ENCODE results near the gene ZC3H4. TPM values are rescaled to one million over a fixed set of nuclear protein-coding genes. Genes with fewer than 3 reads are reported as not detected.

Gene ZC3H4
- total RNA-seq, 2 experiments from 2014 or later = 98.3 to 104 TPM

DNA sequence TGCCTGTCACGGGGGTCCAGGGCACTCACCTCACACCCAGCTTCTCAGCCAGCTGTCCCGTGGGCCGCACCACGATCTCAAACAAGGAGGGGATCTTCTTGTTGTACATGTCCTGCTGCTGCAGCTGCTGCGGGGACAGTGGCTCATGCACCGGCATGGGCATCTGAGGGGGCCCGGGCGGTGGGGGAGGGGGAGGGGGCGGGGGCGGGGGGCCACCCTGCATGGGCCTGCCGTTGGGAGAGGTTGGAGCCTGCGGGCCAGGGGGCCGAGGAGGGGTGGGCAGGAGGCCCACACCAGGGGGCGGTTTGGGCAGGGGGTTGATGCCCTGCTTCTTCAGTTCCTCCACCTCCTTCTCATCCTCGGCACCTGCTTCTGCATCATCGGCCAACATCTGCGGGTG, 41.3 kb downstream of the ZC3H4 start:
- POLR2A ChIA-PET = no interaction called here
- no peak overlapping the region for H3K4me3 Mint-ChIP-seq
- H3K36me3 Mint-ChIP-seq (ENCODE audit: low read depth) = peaks cover 66% of the 10 kb centered on the region
- H3K4me1 Mint-ChIP-seq = peaks cover 10% of the 10 kb centered on the region
- no peaks in the 10 kb centered on the region for H3K27me3 Mint-ChIP-seq
- no peak overlapping the region for H3K27ac Mint-ChIP-seq
- no peaks in the 10 kb centered on the region for H3K9me3 Mint-ChIP-seq
- CTCF ChIA-PET = no interaction called here
- DNase-seq = no peak

DNA sequence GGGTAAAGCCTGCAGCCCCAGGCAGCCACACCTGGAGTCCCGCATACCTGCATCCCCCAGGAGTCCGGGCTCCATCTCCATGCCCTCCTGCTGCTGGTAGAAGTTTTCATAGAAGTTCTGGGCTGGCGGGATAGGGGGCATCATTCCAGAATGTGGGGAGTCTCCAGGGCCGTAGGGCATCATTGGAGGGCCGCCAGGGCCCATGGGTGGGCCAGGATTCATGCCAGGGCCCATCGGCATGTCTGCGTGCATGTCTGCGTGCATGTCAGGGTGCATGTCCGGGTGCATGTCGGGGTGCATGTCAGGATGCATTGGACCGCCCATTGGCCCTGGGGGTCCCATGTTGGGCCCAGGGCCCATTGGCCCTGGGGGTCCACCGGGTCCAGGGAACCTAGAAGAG, 41.8 kb downstream of the ZC3H4 start:
- DNase-seq = no peak
- Mint-ChIP-seq H3K36me3 (ENCODE audit: low read depth) (peaks cover 62% of the 10 kb centered on the region), H3K27me3 (no peaks in the 10 kb centered on the region), H3K4me3 (no peak overlapping the region), H3K4me1 (peaks cover 10% of the 10 kb centered on the region), H3K27ac (no peak overlapping the region), H3K9me3 (no peaks in the 10 kb centered on the region)
- POLR2A ChIA-PET = no interaction called here
- CTCF ChIA-PET = no interaction called here

DNA sequence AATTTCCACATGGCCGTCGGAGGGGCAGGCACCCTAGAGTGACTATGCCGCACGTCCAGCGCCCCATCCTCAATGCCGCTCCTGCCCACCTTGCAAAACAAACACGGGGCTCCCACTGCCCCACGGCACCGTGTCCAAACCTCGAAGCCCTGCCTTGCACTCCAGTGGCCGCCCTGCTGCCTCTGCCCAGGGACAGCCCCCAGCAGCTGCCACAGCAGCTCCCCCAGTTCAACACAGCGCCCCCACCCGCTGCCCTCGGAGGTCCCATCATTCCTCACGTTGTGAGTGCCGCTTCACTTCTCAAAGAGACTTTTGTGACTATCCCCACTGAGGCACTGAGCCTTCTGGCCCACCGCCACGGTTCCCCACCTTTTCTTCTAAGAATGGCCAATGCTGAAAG, 42.8 kb downstream of the ZC3H4 start:
- ChIA-PET POLR2A (interaction anchor here (1.1 kb wide), 1 partner anchor 43 kb away, joined by 5 read pairs; the partner anchor contains the start of gene ZC3H4), CTCF (no interaction called here)
- Mint-ChIP-seq H3K4me3 (no peak overlapping the region), H3K27me3 (no peaks in the 10 kb centered on the region), H3K9me3 (no peaks in the 10 kb centered on the region), H3K4me1 (peaks cover 10% of the 10 kb centered on the region), H3K27ac (no peak overlapping the region), H3K36me3 (ENCODE audit: low read depth) (peaks cover 58% of the 10 kb centered on the region)
- DNase-seq = no peak

DNA sequence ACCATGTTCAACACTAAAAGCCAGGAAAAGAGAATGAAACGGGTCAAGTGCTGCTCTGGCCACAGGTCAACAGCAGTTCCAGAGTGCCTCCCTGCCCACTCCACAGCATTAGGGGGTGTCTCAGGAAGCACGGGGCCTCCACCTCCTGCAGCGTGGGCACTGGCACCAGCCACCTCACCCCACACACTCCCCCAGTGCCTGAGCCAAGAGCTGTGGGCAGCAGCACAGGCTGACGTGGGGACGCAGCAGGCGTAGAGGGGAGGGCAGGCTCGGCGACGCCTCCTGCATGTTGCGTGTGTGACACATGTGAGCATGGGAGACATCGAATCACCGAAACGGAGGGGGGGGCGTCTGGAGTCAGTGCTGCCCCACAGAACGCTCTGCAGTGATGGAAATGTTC, 43.8 kb downstream of the ZC3H4 start:
- peaks cover 56% of the 10 kb centered on the region for H3K36me3 Mint-ChIP-seq (ENCODE audit: low read depth)
- POLR2A ChIA-PET = interaction anchor here (1.1 kb wide), 1 partner anchor 44 kb away, joined by 5 read pairs; the partner anchor contains the start of gene ZC3H4

DNA sequence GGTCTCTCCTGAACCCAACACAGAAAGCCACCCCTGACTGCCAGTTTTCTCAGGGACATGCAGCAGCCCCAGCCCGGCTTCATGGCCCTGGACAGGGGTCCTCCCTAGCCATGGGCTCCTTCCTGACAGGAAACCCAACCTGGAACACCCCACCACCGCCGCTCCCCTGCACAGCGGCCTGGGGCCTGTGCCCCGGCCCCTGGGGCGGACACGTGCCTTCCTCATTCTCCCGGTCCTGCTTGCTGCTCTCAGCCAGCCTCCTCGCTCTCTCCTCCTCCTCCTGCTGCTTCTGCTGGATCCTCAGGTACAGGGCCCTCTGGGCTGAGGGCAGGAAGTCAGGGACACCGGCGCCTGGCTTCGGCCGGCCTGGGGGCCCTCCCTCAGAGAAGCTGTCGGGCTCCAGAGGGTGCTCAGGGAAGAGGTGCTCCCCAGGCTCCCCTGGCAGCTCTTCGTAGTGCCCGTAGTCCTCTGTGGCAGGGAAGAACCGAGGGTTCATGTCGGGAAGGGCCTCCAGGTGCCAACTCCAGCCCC, 44.6 kb downstream of the ZC3H4 start:
- CTCF ChIA-PET = no interaction called here
- no peak for DNase-seq
- peaks cover 60% of the 10 kb centered on the region for H3K36me3 Mint-ChIP-seq (ENCODE audit: low read depth)
- H3K4me1 Mint-ChIP-seq = peaks cover 1% of the 10 kb centered on the region
- POLR2A ChIA-PET = no interaction called here
- H3K27ac Mint-ChIP-seq = no peak overlapping the region
- H3K4me3 Mint-ChIP-seq = no peak overlapping the region
- H3K27me3 Mint-ChIP-seq = no peaks in the 10 kb centered on the region
- no peaks in the 10 kb centered on the region for H3K9me3 Mint-ChIP-seq

More for the DNA sequence above, 43.8 kb downstream of the ZC3H4 start:
- H3K4me1 Mint-ChIP-seq = peaks cover 4% of the 10 kb centered on the region
- no peaks in the 10 kb centered on the region for H3K27me3 Mint-ChIP-seq
- no peaks in the 10 kb centered on the region for H3K9me3 Mint-ChIP-seq
- no peak overlapping the region for H3K27ac Mint-ChIP-seq
- CTCF ChIA-PET = no interaction called here
- no peak for DNase-seq
- H3K4me3 Mint-ChIP-seq = no peak overlapping the region

DNA sequence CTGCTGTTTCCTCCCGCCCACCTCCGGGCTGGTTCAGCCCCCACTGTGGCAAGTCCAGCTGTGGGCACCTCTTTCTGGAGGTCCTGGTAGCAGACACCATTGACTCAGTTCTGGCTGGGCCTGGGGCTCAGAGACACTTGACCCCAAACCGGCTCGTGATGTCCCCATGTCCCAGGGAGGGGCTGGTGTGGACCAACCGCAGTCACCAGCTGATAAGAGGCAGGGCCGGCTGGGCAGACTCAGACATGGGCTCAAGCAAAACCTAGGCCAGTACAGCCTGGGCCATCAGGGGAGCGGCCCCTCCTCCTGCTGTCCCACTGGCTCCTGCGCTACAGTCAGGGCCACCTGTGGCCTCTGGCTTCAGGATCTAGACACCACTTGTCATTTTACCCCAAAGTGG, 45.3 kb downstream of the ZC3H4 start:
- no peak overlapping the region for H3K4me3 Mint-ChIP-seq
- no peaks in the 10 kb centered on the region for H3K9me3 Mint-ChIP-seq
- no peaks in the 10 kb centered on the region for H3K27me3 Mint-ChIP-seq
- H3K27ac Mint-ChIP-seq = no peak overlapping the region
- peaks cover 61% of the 10 kb centered on the region for H3K36me3 Mint-ChIP-seq (ENCODE audit: low read depth)
- ChIA-PET POLR2A (interaction anchor here (0.6 kb wide), 1 partner anchor 77 kb away, joined by 3 read pairs; no protein-coding TSS in a partner anchor), CTCF (no interaction called here)
- DNase-seq = no peak
- H3K4me1 Mint-ChIP-seq = peaks cover 1% of the 10 kb centered on the region

DNA sequence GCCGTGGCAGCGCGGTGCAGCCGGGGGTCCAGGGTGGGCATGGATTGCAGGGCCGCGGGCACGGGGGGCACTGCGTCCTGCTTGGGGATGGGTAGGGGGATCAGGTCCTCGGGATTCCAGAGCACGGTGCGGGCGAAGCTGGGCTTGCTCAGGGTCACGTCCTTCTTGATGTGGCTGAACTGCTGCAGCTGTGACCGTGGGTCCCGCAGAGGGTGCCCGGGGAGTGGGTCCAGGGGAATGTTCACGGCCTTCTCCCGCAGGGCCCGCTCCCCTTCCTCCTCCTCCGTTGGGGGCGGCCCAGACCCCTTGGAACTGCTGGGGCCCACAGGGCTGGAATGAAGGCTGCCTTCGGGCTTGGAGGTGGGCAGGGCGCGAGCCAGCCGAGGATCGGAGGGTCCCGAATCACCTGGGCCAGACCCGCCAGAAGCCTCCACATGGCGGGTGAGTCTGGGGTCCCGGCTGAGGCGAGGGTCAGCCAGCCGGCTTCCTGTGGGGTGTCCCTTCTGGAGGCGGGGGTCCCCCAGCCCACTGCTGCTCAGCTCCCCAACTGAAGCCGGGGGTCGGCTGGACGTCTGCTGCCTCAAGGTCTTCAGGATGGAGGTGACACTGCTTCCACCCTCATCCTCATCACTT, 46.2 kb downstream of the ZC3H4 start:
- ChIA-PET CTCF (no interaction called here), POLR2A (no interaction called here)
- Mint-ChIP-seq H3K9me3 (no peaks in the 10 kb centered on the region), H3K36me3 (ENCODE audit: low read depth) (peaks cover 56% of the 10 kb centered on the region), H3K27me3 (no peaks in the 10 kb centered on the region), H3K27ac (no peak overlapping the region), H3K4me3 (no peak overlapping the region), H3K4me1 (peaks cover 1% of the 10 kb centered on the region)
- DNase-seq = no peak

DNA sequence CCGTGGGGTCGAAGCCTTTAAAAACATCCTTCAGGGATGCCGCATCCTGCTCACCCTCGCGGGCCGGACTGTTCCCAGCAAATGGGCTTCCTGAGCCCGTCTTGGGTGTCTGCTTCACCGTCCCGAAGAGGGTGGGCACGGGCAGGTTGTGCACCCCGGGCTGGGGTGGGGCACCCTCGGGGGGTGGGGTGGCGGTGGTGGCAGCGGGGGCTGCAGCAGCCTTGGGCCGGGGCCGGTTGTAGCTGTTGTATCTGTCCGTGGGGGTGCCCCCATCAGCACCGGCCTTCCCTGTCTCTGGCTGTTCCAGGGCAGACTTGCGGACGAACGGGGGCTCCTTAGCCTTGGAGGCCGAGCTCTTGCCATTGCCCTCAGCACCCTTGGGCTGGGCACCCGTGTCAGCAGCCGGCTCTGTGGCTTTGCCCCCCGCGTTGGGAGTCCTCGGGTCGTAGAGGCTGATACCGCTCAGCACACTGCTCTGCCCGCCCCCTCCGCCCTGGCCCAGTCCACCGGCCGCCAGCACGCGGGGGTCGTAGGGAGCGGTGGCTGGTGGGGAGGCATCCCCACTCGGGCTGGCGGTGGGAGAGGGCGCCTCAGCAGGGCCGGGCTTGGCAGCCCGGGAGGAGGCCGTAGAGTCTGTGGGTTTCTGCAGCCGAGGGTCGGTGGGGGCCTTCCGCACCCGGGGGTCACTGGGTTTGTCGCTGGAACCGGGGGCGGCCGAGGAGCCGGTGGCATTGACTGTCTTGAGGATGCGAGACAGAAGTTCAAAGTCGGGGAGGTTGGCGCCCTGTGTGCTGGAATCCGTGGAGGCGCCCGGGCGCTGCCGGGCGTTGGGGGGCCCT, 47.0 kb downstream of the ZC3H4 start:
- H3K27ac Mint-ChIP-seq = no peak overlapping the region
- peaks cover 51% of the 10 kb centered on the region for H3K36me3 Mint-ChIP-seq (ENCODE audit: low read depth)
- no peak for DNase-seq
- ChIA-PET POLR2A (no interaction called here), CTCF (no interaction called here)
- no peaks in the 10 kb centered on the region for H3K27me3 Mint-ChIP-seq
- H3K9me3 Mint-ChIP-seq = no peaks in the 10 kb centered on the region
- no peak overlapping the region for H3K4me3 Mint-ChIP-seq
- H3K4me1 Mint-ChIP-seq = peaks cover 1% of the 10 kb centered on the region

DNA sequence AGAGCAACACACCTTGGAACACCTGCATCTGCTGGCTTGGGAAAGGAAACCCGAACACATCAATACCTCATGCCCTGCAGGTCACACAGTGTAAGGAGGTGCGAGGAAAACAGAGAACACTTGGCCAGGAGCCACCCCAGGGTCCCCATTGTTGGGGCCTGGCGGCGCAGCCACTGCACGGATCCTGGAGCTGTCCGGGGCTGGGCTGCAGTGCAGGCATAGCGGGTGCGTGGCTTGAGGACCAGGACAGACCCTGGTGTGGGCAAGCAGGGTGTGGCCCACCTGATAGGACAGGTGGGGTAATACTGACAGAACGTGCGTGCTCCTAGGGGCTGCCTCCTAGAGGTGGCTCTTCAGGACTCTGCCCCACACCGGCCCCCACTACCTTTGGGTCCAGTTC, 48.3 kb downstream of the ZC3H4 start:
- Mint-ChIP-seq H3K27ac (no peak overlapping the region), H3K27me3 (no peaks in the 10 kb centered on the region), H3K4me3 (no peak overlapping the region), H3K9me3 (no peaks in the 10 kb centered on the region), H3K4me1 (no peaks in the 10 kb centered on the region), H3K36me3 (ENCODE audit: low read depth) (peaks cover 37% of the 10 kb centered on the region)
- ChIA-PET CTCF (no interaction called here), POLR2A (no interaction called here)
- DNase-seq = no peak

DNA sequence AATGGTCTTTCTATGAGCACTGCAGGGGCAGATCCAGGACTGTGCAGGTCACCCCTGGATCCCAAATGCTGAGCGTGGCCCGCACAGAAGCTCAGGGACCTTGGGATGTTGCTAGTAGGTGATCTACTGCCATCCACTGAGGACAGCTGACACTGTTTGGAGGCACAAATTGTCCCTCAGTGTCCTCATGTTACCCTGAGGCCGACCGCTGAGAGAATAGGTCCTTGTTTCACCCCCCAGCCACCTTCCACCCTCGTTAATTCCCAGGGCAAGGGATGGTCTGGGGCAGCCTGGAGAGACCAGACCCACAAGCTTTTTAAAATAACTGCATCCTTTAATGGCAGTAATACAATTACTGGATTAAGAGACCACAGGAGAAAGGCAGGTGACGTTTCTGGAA, 49.7 kb downstream of the ZC3H4 start:
- Mint-ChIP-seq H3K4me3 (no peak overlapping the region), H3K4me1 (no peaks in the 10 kb centered on the region), H3K27ac (no peak overlapping the region), H3K36me3 (ENCODE audit: low read depth) (peaks cover 26% of the 10 kb centered on the region), H3K9me3 (no peaks in the 10 kb centered on the region), H3K27me3 (no peaks in the 10 kb centered on the region)
- ChIA-PET CTCF (no interaction called here), POLR2A (no interaction called here)
- DNase-seq = no peak

DNA sequence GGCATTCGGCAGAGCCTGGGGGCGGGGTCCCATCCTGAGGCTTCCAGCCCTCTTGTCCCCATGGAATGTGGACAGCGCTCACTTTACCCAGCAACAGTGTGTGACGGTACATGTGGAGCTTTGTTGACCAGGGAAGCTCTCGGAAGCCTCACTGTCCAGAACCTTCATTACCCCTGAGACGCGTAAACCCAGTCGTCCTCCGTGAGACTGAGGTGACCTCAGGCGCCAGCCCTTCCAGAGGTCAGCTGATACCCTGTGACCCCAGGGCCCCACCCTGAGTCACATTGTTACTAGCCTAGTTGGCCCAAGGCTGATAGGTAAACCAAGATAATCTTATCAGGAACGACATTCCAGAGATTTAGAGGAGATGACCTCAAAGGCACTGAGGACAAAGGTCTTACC, 55.0 kb downstream of the ZC3H4 start:
- Mint-ChIP-seq H3K36me3 (ENCODE audit: low read depth) (peaks cover 3% of the 10 kb centered on the region), H3K4me3 (no peak overlapping the region), H3K27me3 (peaks cover 9% of the 10 kb centered on the region), H3K9me3 (no peaks in the 10 kb centered on the region), H3K4me1 (no peaks in the 10 kb centered on the region), H3K27ac (no peak overlapping the region)
- CTCF ChIA-PET = interaction anchor here (0.6 to 1.4 kb wide), 3 partner anchors 24 to 143 kb away, joined by 3 to 4 read pairs (median 4); no protein-coding TSS in a partner anchor
- DNase-seq = no peak
- POLR2A ChIA-PET = interaction anchor here (0.6 to 0.7 kb wide), 2 partner anchors 11 to 53 kb away, joined by 3 read pairs; no protein-coding TSS in a partner anchor

DNA sequence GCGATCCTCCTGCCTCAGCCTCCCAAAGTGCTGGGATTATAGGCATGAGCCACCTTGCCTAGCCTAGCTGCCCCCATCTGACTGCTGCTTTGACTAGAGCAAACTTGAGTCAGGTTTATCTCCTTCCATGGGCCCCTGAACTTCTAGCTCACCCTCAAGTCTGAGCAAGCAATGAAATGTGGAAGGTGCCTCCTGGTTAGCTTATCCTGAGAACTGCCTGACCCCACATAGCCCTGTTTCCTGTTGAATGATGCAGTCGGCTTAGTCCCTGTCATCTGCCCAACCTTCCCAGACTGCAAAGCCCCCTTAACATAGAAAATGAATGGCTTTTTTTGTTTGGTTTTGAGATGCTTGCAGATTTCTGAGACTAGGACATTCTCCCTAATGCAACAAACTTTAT, 56.2 kb downstream of the ZC3H4 start:
- Mint-ChIP-seq H3K4me1 (no peaks in the 10 kb centered on the region), H3K9me3 (no peaks in the 10 kb centered on the region), H3K36me3 (ENCODE audit: low read depth) (no peaks in the 10 kb centered on the region), H3K27me3 (peaks cover 12% of the 10 kb centered on the region), H3K4me3 (no peak overlapping the region), H3K27ac (no peak overlapping the region)
- ChIA-PET CTCF (interaction anchor here (0.7 kb wide), 1 partner anchor 187 kb away, joined by 4 read pairs; no protein-coding TSS in a partner anchor), POLR2A (interaction anchor here (1.2 to 1.9 kb wide), 2 partner anchors 9 to 56 kb away, joined by 4 to 6 read pairs; partner anchors contain the start of genes TMEM160 and ZC3H4)
- DNase-seq = no peak

DNA sequence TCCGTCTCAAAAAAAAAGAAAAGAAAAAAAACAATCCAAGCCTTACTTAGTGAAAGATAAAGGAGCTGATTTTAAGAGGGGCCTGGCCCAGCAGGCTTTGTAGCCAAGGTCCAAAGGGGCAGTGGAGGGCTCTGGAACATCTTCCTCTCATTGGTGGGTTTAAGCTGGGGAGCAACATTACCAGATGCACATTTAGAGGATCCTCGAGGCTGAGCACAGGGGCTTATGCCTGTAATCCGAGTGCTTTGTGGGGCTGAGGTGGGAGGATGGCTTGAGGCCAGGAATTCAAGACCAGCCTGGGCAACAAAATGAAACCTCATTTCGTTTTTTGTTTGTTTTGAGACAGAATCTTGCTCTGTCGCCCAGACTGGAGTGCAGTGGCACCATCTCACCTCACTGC, 57.2 kb downstream of the ZC3H4 start:
- Mint-ChIP-seq H3K9me3 (no peaks in the 10 kb centered on the region), H3K27me3 (peaks cover 12% of the 10 kb centered on the region), H3K36me3 (ENCODE audit: low read depth) (no peaks in the 10 kb centered on the region), H3K27ac (no peak overlapping the region), H3K4me3 (no peak overlapping the region), H3K4me1 (no peaks in the 10 kb centered on the region)
- no peak for DNase-seq
- ChIA-PET POLR2A (interaction anchor here (1.9 kb wide), 1 partner anchor 57 kb away, joined by 4 read pairs; the partner anchor contains the start of gene ZC3H4), CTCF (interaction anchor here (0.7 kb wide), 1 partner anchor 20 kb away, joined by 5 read pairs; no protein-coding TSS in a partner anchor)

Measured in activated CD4-positive, alpha-beta memory T cell treated with anti-CD3 and anti-CD28 coated beads, Interleukin-2, amount 10 ng/mL, durations not matched to agents 7 days and 5 days (primary cell).